GM18907 (cell line): ENCODE measurements around the gene INTS2.
"Not testable (repeated sequence)": the region's sequence is repeated elsewhere in the genome, so short reads cannot be mapped to it uniquely, and the experiment has no call there.

Experiments used
- ATAC-seq: cut with Tn5 transposase; IDR thresholded peaks from one replicate; pipeline ENCODE4 v1.9.1; 2021; ENCODE audit warnings: mild to moderate bottlenecking, moderate library complexity; ENCODE audit not compliant: unreplicated experiment

The INTS2 gene

DNA sequence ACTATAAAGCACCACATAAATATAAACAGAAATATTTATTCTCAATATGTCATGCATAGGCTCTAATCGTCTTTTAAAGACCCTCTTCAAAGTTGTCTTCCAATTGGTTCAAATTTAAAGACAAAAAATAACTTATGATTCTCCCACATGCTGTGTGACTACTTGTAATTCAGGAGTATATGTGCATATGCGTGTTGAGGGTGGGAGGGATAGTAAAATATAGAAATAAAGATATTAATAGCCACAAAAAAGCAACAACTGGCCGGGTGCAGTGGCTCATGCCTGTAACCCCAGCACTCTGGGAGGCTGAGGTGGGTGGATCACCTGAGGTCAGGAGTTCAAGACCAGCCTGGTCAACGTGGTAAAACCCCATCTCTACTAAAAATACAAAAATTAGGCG is 33.5 kb downstream of the INTS2 start:
- ATAC-seq, result not testable (repeated sequence)

DNA sequence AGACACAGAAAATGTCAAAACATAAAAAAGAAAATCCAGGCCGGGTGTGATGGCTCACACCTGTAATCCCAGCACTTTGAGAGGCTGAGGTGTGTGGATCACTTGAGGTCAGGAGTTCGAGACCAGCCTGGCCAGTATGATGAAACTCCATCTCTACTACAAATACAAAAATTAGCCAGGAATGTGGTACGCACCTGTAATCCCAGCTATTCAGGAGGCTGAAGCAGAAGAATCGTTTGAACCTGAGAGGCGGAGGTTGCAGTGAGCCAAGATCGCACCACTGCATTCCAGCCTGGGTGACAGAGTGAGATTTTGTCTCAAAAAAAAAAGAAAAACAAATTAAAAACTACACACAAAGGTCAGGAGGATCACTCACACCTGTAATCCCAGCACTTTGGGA is 40.0 kb downstream of the INTS2 start:
- ATAC-seq, result not testable (repeated sequence)

DNA sequence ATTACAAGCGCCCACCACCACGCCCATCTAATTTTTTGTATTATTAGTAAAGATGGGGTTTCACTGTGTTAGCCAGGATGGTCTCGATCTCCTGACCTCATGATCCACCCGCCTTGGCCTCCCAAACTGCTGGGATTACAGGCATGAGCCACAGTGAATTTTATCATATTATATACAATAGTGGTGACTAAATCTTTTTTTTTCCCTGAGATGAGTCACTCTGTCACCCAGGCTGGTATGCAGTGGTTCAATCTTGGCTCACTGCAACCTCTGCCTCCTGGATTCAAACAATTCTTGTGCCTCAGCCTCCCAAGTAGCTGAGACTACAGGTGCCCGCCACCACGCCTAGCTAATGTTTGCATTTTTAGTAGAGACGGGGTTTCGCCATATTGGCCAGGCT is 41.9 kb downstream of the INTS2 start:
- not testable (repeated sequence) for ATAC-seq

DNA sequence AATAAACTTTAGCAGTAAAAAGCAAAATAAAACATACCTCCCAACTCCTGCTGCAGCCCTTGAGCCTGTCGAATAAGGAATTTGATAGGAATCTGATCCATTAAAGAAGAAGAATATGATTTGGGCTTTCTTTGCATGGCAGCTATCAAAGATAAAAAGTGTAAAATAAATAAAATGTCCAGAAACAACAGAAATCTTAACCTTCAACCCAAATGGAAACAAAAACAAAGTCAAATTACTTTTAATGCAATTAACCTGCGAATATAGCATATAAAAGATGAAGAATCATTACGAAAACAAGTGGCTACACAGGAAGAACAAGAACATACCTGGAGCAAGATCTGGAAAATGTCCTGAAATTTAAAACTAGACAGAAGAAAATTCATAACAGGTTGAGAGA is 42.9 kb downstream of the INTS2 start:
- no peak for ATAC-seq

DNA sequence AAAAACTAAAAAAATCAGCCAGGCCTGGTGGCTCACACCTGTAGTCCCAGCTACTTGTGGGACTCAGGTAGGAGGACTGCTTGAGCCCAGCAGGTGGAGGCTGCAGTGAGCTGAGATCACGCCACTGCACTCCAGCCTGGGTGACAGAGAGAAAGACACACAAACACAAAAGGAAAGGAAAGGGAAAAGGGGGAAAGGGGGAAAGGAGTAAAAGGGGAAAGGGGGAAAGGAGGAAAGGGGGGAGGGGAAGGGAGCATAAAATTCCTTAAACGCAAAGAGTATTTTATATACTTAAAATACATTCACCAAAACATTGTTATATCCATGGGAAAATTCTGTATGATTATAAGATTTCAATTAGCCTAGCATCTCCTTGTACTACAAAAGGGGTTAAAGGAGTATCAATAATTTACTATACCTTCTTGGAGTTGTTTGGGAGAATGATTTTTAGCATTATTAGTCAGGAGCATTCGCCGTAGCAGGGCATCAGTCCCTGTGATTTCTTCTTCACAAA is 47.1 kb downstream of the INTS2 start:
- ATAC-seq, result no peak

DNA sequence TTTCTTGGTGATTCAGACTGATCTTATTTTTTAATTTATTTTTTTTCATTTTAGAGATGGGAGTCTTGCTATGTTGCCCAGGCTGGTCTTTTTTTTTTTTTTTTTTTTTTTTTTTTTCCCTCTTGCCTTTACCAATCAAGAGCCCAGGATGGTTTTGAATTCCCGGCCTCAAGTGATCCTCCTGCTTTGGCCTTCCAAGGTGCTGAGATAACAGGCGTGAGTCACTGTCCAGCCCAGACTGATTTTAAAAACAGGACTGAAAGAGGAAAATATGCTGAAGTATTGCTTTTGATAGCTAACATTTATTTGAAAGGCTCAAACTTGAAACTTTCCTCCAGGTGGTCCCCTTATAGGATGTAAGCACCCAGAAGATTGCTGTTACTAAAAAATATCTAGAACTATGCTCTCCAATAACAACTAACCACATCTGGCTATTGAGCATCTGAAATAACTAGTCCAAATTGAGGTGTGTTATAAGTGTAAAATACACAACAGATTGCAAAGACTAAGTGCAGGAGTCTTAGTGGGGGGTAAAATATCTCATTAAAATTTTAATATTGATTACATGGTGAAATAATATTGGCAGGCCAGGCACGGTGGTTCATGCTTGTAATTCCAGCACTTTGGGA is 48.7 kb downstream of the INTS2 start:
- ATAC-seq, result no peak

DNA sequence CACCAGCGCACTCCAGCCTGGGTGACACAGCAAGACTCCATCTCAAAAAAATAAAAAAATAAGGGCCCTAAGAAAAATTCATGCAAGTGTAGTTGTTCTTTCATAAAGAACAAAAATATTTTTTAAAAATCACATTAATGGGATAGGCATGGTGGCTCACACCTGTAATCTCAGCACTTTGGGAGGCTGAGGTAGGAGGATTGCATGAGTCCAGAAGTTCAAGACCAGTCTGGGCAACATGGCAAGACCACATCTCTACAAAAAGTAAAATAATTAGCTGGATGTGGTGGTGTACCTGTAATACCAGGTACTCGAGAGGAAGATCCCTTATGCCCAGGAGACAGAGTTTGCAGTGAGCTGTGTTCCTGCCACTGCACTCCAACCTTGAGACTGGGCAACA is 49.3 kb downstream of the INTS2 start:
- no peak for ATAC-seq

DNA sequence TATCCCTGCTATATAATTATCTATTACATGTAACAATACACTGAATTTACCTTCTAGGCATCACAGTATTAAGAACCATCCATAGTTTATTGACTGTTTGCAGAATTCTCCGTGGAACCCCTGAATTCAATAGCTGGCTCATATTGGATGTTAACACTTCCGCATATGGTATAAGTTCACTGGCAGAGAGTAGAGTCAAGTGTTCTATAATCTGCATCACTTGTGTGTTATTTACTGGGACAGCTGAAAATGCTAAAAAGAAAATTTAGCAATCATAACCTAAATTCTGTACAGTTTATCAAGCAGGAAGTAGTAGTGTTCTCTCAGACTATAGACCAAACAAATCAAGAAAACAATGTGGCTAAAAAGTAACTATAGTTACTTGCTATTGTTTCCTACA is 49.9 kb downstream of the INTS2 start:
- ATAC-seq, result no peak

DNA sequence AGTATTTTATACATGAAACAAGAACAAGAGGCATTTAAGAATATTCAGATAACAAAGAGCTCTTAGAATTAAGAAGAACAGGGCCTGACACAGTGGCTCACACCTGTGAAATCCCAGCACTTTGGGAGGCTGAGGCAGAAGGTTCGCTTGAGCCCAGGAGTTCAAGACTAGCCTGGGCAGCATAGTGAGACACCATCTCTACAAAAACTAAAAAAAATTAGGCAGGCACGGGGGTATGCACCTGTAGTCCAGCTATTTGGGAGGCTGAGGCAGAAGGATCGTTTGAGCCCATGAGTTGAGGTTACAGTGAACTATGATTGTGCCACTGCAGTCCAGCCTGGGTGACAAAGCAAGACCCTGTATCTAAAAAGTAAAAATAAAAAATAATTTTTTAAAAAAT is 52.0 kb downstream of the INTS2 start:
- no peak for ATAC-seq

DNA sequence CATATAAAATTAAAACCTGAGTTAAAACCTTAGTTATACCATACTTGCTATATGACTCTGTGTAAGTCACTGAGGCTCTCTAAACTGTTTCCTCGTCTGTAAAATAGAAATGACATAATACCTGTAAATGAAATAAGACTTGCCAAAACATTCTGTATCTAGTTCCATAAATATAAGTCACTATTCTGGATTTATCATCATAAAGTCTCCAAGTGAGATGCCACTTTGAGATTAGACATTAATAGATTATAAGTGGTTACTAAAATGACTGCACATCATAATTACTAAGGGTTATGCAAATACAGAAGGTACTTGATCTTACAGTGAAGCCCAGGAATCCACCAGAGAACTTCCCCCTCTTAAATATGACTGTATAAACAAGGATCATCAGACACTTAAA is 52.5 kb downstream of the INTS2 start:
- no peak for ATAC-seq

DNA sequence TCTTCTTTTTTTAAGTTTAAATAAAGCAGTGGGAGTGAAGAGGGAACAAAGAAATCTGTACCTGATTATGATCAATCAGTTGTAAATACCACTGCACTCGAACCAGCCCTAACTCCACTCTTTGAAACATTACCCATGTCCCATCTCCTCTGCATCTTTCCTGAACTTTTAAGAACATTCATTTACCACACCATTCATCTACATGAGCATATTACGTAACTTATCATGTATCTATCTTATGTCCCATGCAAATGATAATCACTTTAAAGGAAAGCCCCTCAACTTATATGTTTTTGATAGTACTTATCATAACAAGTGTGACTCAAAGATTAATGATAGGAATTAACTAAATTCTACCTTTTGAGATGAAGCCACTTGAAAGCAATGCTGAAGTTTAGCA is 53.7 kb downstream of the INTS2 start:
- no peak for ATAC-seq

DNA sequence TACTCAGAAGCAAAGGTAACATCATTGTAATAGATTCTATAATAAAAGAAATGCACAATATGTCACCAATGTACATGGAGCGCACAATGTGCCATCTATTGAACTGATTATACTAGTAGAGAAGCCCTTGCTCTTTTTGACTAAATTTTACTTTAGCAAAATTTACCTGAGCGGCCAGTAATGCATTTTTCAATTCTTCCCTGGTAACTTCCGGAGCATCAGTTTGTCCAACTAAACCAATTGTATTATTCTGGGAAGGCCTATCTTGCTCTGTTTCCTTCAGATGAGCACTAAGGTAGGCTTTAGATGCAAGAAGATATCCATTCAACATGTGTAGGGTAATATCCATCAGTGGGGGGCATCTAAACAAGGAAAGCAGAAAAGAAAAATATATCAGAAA is 55.7 kb downstream of the INTS2 start:
- no peak for ATAC-seq

DNA sequence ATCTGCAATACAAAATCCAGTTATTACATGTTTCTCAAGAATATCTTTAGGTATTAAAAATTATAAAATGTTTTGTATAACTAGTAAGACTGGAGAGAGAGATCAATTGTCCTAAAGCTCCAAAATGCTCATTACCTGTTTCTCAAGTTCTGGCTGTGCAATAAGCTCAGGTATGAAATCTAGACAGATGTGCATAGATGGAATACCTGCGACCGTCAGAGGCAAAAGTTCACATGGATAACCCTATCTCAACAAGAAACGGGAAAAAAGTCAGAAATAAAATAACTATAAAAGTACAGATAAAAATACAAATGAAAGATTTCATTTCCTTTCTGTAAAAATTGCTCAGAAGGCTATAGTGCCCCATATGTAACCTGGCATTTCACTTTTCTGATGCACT is 58.6 kb downstream of the INTS2 start:
- ATAC-seq, result no peak

DNA sequence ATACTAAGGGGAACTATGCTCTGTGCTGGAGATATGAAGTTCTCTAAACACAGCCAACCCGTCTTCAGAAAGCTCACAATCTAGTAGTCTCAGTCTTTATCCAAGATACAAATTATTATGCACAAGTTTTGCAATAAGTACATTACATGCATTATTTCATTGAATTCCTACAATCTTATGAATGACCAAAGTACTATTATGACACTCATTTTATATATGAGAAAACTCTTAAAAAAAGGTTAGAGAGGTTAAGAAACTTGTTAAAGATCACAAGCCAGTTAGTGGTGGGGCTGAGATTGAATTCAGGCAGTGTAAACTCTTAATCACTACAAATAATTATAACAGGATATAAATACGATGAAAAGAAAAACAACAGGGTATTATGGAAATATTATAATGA is 59.7 kb downstream of the INTS2 start:
- ATAC-seq, result no peak

DNA sequence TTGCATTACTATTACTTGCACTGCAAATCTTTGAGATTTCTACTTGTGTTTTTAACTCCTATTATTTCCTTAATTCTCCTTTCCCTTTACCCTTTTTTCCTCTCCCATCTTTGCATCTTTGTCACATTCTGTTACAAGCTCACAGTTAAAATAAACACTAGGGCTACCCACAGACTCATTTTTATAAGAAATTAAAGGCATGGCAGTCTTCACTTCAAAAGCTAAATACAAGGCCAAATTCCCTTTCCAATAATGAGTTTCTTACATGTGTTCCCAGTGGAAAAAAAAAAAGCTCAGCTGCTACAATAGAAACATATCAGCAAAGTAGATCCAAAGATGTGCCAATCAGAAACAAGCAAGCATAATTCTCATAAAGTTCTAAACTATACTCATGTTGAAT is 60.7 kb downstream of the INTS2 start:
- no peak for ATAC-seq

DNA sequence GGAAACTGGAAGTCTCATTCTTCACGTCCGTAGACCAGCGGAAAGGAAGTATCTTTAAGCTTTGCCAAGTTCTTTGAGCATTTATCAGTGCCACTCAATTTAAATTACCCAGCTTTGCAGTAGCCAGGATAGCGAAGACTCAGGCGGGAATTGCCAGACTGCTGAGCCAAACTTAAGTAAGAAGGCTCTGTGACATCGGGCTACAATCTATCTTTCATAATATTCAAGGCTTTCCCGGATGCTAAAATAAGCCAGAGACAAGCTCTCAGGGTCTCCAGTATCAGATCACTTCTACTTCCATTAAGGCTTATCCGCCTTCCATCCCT is 64.0 kb downstream of the INTS2 start:
- ATAC-seq, result peak; percentile 2

DNA sequence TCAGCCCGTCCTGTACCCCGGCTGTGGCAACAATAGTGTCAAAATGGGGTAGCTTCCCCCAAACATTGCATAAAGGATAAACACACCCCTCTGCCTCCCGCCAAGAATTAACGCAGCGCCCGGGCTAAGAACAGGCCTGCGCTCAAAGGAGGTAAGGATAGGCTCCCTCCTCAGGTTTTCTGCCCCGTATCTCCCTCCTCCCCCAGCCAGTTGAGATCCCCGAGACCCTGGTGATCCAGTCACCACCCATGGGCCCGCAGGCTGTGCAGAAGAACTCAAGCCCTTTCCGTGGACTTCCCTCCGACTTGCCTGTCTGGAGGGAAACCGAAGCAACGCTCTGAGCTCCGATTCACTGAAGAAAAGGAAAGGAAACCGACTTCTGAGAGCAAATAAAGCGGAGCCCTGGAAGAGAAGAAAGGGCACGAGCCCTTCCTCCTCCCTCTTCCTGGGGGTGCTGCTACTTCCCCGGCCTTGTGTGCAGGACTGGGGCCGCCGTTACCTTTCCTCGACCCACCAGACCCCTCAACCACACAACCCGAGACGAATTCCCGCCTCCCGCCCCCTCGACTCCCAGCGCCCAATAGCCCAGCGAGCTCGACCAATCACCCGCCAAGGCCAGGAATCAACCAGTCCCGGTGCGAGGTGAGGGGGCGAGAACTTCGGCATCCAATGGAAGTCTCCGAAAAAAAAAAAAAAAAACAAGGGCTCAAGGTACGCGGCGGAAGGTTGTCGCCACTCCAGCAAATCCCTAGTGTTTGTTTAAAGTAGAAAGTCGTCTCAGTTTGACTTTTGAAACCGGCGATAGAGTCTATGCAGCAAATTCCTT is 64.6 kb downstream of the INTS2 start, which contains the start of gene BRIP1:
TSS of gene BRIP1 (minus strand) at position 554 of the 826 bp plus-strand sequence. CDS start 1,989 bp downstream, outside the sequence.
- peak; percentile 89 for ATAC-seq

DNA sequence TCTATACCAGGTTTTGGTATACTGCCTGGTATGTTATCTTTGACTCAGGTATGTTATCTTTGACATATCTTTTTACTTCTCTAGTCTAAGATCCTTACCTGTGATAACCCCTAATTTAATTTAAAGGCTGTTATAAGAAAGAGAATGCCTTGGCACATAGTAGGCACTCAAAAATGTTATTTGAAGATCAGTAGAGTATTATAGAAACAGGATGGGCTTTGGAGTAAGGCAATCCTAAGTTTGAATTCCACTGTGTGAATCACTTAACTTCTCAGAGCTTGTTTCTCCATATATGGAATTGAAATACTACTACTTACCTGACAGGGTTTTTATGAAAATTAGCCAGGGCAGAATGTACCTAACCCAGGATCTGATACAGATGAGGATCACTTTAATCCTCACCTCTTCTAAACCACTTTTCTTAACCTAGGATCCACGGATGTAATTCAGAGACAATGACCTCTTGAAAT is 65.6 kb downstream of the INTS2 start:
- no peak for ATAC-seq

DNA sequence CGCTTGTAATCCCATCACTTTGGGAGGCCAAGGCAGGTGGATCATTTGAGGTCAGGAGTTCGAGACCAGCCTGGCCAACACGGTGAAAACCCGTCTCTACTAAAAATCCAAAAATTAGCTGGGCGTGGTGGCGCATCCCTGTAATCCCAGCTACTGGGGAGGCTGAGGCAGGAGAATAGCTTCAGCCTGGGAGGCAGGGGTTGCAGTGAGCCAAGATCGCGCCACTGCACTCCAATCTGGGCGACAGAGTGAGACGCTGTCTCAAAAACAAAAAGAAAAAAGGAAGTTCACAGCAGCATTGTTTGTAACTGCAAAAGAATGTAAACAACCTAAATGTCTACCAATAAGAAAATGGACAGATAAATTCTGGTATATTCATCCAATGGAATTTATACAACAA is 67.4 kb downstream of the INTS2 start:
- not testable (repeated sequence) for ATAC-seq

DNA sequence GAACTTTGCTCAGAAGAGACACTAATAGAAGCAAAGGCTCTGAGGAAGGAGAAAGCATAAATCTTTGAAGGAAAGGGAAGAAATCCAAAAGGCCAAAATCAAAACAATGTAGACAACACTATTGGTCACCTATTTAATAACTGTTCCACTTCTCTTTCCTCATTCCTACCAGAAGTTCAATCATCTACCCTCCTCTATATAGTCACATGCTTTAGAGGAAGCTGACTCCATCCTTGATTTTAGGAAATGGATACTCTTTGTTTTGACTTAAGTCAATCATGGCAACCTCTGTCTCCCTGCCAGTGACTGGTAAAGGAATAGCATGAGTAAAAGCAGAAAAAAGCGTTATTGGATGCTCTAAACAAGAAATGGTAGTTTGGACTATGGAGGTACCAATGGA is 71.7 kb downstream of the INTS2 start:
- no peak for ATAC-seq

DNA sequence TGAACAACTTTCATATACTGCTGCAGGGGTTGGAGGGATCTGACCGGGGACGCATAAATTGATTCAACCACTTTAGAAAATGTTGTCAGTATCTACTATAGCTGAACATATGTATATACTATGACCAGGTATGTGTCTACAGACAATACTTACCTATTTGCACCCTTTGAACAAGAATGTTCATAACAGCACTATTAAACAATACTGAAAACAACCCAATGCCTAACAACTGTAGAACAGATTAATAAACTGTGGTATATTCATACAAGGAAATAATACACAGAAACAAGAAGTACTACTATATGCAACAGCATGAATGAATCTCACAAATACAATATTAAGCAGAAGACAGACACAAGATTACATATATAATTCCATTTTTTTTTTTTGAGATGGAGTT is 74.9 kb downstream of the INTS2 start:
- no peak for ATAC-seq

DNA sequence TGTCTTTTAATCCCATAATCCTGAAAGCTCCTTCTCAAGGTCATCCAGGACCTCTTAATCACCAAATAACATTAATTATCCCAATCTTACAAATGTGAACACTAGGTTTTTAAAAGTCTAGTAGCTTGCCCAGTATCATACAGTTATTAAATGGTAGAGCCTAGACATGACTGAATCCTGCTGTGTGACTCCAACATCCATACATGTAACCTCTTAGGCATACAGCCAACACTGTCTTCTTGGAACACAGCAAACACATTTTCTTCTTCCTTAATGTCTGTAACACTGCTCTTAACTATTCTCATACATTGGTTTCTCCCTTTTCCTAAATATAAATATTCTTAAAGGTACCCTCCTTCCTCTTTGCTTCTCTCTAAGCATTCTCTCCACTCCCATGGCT is 78.1 kb downstream of the INTS2 start:
- no peak for ATAC-seq
